ENCODE results near the gene RTN4RL2. TPM values are rescaled to one million over a fixed set of nuclear protein-coding genes. Genes with fewer than 3 reads are reported as not detected.

The RTN4RL2 gene
- total and polyA plus RNA-seq, 9 of the 15 experiments (the other 6 are each of a cell fraction or from before 2014, with no cell fraction given) = 0.06 to 1.9 (median 0.34) TPM; not detected in 4

DNA sequence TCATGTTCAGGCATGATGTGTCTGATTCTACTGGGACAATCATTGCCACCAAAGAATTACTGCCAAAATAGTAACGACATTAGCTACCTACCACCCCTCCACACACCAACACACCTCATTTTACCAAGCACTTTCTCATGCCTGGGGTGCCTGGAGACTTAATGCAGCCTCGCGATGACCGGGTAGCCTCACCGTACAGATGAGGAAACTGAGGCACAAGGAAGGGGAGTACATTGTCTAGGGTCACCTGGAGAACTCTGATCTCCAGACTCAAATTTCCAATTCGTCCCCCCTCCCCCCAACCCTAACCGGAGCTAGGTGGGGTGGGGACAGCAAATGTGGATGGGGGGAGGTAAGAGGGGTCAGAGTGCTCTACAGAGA, 2.7 kb upstream of the RTN4RL2 start (continued):
- TF ChIP-seq, protein P1, sequence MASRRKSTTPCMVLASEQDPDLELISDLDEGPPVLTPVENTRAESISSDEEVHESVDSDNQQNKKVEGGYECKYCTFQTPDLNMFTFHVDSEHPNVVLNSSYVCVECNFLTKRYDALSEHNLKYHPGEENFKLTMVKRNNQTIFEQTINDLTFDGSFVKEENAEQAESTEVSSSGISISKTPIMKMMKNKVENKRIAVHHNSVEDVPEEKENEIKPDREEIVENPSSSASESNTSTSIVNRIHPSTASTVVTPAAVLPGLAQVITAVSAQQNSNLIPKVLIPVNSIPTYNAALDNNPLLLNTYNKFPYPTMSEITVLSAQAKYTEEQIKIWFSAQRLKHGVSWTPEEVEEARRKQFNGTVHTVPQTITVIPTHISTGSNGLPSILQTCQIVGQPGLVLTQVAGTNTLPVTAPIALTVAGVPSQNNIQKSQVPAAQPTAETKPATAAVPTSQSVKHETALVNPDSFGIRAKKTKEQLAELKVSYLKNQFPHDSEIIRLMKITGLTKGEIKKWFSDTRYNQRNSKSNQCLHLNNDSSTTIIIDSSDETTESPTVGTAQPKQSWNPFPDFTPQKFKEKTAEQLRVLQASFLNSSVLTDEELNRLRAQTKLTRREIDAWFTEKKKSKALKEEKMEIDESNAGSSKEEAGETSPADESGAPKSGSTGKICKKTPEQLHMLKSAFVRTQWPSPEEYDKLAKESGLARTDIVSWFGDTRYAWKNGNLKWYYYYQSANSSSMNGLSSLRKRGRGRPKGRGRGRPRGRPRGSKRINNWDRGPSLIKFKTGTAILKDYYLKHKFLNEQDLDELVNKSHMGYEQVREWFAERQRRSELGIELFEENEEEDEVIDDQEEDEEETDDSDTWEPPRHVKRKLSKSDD (conservative IDR thresholded peaks at IDR 0.05; ENCODE audit: low read length) = no peak
- TF ChIP-seq HDGF (IDR thresholded peaks at IDR 0.05) = 0 out of 2 replicates have a peak, but pooled peaks have one; percentile 53
- peak; percentile 56; the same call in 1 of the 2 replicates for TF ChIP-seq BCOR (IDR thresholded peaks at IDR 0.05)
- no peak for TF ChIP-seq ZC3H8 (IDR thresholded peaks at IDR 0.05)
- TF ChIP-seq, protein P2, sequence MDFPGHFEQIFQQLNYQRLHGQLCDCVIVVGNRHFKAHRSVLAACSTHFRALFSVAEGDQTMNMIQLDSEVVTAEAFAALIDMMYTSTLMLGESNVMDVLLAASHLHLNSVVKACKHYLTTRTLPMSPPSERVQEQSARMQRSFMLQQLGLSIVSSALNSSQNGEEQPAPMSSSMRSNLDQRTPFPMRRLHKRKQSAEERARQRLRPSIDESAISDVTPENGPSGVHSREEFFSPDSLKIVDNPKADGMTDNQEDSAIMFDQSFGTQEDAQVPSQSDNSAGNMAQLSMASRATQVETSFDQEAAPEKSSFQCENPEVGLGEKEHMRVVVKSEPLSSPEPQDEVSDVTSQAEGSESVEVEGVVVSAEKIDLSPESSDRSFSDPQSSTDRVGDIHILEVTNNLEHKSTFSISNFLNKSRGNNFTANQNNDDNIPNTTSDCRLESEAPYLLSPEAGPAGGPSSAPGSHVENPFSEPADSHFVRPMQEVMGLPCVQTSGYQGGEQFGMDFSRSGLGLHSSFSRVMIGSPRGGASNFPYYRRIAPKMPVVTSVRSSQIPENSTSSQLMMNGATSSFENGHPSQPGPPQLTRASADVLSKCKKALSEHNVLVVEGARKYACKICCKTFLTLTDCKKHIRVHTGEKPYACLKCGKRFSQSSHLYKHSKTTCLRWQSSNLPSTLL (IDR thresholded peaks at IDR 0.05) = no peak
- TF ChIP-seq TRIM24 (IDR thresholded peaks at IDR 0.05) = no peak

DNA sequence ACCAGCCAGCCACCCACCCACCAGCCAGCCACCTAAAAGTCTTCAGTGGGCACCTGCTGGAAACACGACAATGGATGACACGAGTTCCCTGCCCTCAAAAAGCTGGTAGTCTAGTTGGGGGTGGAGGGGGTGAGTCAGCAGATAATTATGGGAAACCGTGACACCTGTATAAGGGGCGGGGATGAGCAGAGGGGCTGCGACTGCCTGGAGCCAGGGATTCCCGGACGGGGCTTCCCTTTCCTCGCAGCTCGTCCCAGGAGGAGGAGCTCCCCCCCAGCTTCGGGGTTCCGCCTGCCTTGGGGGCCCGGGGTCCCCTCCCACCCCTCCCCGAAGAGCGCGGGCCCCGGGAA, 2.3 kb upstream of the RTN4RL2 start:
- H3K9me3 ChIP-seq (replicated peaks; ENCODE audit: control insufficient read depth, insufficient read depth, low read depth, low read length) = no peaks in the 10 kb centered on the region
- WGBS (ENCODE audit: insufficient coverage, low coverage, missing lambda C conversion rate) = 31% methylated on average over 6 of the region's 16 CpGs
- no peak overlapping the region for H3K27ac ChIP-seq (ENCODE audit: extremely low read depth, low read depth, low read length)
- H3K4me3 ChIP-seq = no peak overlapping the region
- no peaks in the 10 kb centered on the region for H3K9me1 ChIP-seq (ENCODE audit: control insufficient read depth, insufficient read depth, low read length)
- H3K9ac ChIP-seq (ENCODE audit: insufficient read depth in 1 of 2, low read depth in 2 of 2, low read length in 2 of 2) = peak overlapping the region in 1 of 2 experiments; percentile 12; a peak in 1 of 4 replicates
- ChIA-PET POLR2A (interaction anchor here (0.6 to 2.3 kb wide), 4 partner anchors 14 to 284 kb away, joined by 3 to 7 read pairs (median 4); no protein-coding TSS in a partner anchor), CTCF (ENCODE audit: low intra/inter-chr PET ratio) (interaction anchor here (0.7 to 3.6 kb wide), 4 partner anchors 23 to 200 kb away, joined by 3 to 32 read pairs (median 4); partner anchors contain the start of gene CLP1)
- BruUV-seq (replicated peaks) = no TSS peak
- H3K27me3 ChIP-seq (ENCODE audit: control insufficient read depth in 2 of 2, insufficient read depth in 2 of 2, low read length in 2 of 2) = no peaks in the 10 kb centered on the region
- DNase-seq (ENCODE audit: extremely low read depth in 1 of 4, low spot score in 3 of 4) (peak in 1 of 4 experiments; percentile 26), ATAC-seq (no peak), FAIRE-seq (no peak)
- peaks cover 4% of the 10 kb centered on the region; the same call in 1 of the 2 replicates for H4K20me1 ChIP-seq (replicated peaks; ENCODE audit: control insufficient read depth, insufficient read depth, low read length)
- no peak overlapping the region for H2AFZ ChIP-seq (ENCODE audit: low read depth, low read length)
- in situ Hi-C loops (cut with MboI) = loop anchor here (10.0 kb wide), 1 partner anchor 187 kb away; the partner anchor contains the start of gene YPEL4
- TF ChIP-seq NFE2 (IDR thresholded peaks at IDR 0.05; ENCODE audit: low read depth) (peak; percentile 65), ZNF316 (IDR thresholded peaks at IDR 0.05) (peak; percentile 69; the same call in 1 of the 2 replicates), C11orf30 (IDR thresholded peaks at IDR 0.05; ENCODE audit: low read depth) (peak; percentile 51; the same call in 1 of the 2 replicates), ZNF79 (CRISPR knock-in tag; IDR thresholded peaks at IDR 0.05; ENCODE audit: low read depth) (no peak), MAFF (IDR thresholded peaks at IDR 0.05; ENCODE audit: low read length) (peak; percentile 41)
- TF ChIP-seq, protein P3, sequence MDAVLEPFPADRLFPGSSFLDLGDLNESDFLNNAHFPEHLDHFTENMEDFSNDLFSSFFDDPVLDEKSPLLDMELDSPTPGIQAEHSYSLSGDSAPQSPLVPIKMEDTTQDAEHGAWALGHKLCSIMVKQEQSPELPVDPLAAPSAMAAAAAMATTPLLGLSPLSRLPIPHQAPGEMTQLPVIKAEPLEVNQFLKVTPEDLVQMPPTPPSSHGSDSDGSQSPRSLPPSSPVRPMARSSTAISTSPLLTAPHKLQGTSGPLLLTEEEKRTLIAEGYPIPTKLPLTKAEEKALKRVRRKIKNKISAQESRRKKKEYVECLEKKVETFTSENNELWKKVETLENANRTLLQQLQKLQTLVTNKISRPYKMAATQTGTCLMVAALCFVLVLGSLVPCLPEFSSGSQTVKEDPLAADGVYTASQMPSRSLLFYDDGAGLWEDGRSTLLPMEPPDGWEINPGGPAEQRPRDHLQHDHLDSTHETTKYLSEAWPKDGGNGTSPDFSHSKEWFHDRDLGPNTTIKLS (IDR thresholded peaks at IDR 0.05; ENCODE audit: borderline replicate concordance, low read depth) = no peak
- TF ChIP-seq, protein P4, sequence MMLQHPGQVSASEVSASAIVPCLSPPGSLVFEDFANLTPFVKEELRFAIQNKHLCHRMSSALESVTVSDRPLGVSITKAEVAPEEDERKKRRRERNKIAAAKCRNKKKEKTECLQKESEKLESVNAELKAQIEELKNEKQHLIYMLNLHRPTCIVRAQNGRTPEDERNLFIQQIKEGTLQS (IDR thresholded peaks at IDR 0.05) = peak; percentile 15; the same call in 1 of the 2 replicates
- TF ChIP-seq, protein P4 (CRISPR knock-in tag; conservative IDR thresholded peaks at IDR 0.05) = no peak
- H3K79me2 ChIP-seq (ENCODE audit: control insufficient read depth, insufficient read depth, low read length) = no peaks in the 10 kb centered on the region
- no peaks in the 10 kb centered on the region for H3K36me3 ChIP-seq (ENCODE audit: control insufficient read depth, insufficient read depth, low read length)
- peaks cover 19 to 49% of the 10 kb centered on the region in 2 experiments for H3K4me1 ChIP-seq (replicated peaks in 1 of 2; ENCODE audit: control insufficient read depth in 2 of 2, insufficient read depth in 2 of 2, low read length in 2 of 2)
- H3K4me2 ChIP-seq (ENCODE audit: insufficient read depth, low read length) = peak overlapping the region; percentile 16; the same call in 1 of the 2 replicates
- intact Hi-C loops (cut with micrococcal nuclease) = loop anchor here (1.0 to 5.0 kb wide), 3 partner anchors 34 to 1064 kb away; partner anchors contain the start of gene UBE2L6
